Nephron progenitor cell (in vitro differentiated cells): ENCODE measurements around the gene PDE4B.

Experiments
- DNase-seq: peaks from one replicate; pipeline ENCODE4 v3.0.0; 2021
- H3K27ac Mint-ChIP-seq: 2 replicates; pipeline ENCODE4 v1.8.0; 2021; ENCODE audit warnings: mild to moderate bottlenecking, moderate library complexity, mixed read lengths
- H3K27me3 Mint-ChIP-seq: 2 replicates; pipeline ENCODE4 v1.8.0; 2021; ENCODE audit warnings: mild to moderate bottlenecking, low read depth, mixed read lengths; ENCODE audit not compliant: poor library complexity
- H3K36me3 Mint-ChIP-seq: 2 replicates; pipeline ENCODE4 v1.8.0; 2021; ENCODE audit warnings: low read depth, mixed read lengths
- H3K4me1 Mint-ChIP-seq: 2 replicates; pipeline ENCODE4 v1.8.0; 2021; ENCODE audit warnings: mixed read lengths
- H3K4me3 Mint-ChIP-seq: 2 replicates; pipeline ENCODE4 v1.8.0; 2021; ENCODE audit warnings: mild to moderate bottlenecking, moderate library complexity, mixed read lengths
- H3K9me3 Mint-ChIP-seq: 2 replicates; pipeline ENCODE4 v1.8.0; 2021; ENCODE audit warnings: mild to moderate bottlenecking, moderate library complexity, mixed read lengths
- TF ChIP-seq, protein P1 (sequence below): fragments of 200-600 bp; sonication (generic); IDR thresholded peaks from 2 replicates; pipeline ENCODE4 v1.5.0; 2021; ENCODE audit warnings: antibody characterized with exemption

Gene PDE4B

GRCh38 chr1:66348776-66349175 is 556.1 kb downstream of the PDE4B start:
- H3K9me3 Mint-ChIP-seq = no peaks in the 10 kb centered on the region
- H3K36me3 Mint-ChIP-seq = no peaks in the 10 kb centered on the region
- no peaks in the 10 kb centered on the region for H3K27me3 Mint-ChIP-seq
- no peak for DNase-seq
- peaks cover 38% of the 10 kb centered on the region for H3K4me1 Mint-ChIP-seq
- H3K27ac Mint-ChIP-seq = no peak overlapping the region
- TF ChIP-seq, protein P1, sequence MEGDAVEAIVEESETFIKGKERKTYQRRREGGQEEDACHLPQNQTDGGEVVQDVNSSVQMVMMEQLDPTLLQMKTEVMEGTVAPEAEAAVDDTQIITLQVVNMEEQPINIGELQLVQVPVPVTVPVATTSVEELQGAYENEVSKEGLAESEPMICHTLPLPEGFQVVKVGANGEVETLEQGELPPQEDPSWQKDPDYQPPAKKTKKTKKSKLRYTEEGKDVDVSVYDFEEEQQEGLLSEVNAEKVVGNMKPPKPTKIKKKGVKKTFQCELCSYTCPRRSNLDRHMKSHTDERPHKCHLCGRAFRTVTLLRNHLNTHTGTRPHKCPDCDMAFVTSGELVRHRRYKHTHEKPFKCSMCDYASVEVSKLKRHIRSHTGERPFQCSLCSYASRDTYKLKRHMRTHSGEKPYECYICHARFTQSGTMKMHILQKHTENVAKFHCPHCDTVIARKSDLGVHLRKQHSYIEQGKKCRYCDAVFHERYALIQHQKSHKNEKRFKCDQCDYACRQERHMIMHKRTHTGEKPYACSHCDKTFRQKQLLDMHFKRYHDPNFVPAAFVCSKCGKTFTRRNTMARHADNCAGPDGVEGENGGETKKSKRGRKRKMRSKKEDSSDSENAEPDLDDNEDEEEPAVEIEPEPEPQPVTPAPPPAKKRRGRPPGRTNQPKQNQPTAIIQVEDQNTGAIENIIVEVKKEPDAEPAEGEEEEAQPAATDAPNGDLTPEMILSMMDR = no peak
- no peak overlapping the region for H3K4me3 Mint-ChIP-seq

- Mint-ChIP-seq H3K4me1 (peaks cover 43% of the 10 kb centered on the region), H3K4me3 (no peak overlapping the region), H3K36me3 (no peaks in the 10 kb centered on the region), H3K27me3 (no peaks in the 10 kb centered on the region), H3K9me3 (no peaks in the 10 kb centered on the region), H3K27ac (no peak overlapping the region)
- DNase-seq = no peak
- TF ChIP-seq, protein P1 = no peak
Measured at GRCh38 chr1:66349242-66349641, 556.5 kb downstream of the PDE4B start.

DNA sequence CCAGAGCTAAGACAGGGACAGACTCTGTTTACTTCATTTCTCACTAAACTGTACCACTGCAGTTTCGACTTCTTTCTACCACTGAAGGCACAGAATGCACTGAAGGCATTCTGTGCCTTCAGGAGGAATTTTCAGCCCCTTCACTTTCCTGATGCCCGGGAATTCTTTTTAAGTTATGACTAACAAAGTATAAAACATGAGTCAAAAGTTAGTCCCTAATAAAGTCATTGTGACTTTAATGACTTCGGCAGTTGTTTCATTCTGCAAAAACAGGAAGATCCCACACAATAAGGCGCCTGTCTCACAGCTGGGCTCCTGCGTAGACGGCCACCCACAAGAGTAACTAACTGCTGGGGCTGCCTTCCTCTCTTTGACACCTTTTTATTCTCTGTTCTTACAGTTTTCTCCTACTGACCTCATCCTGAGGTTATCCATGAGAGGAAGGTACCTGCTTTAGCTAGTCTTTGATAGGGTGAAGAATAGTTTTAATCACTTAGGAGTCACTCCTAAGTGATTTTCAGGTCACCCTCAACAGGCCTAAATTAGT is 557.4 kb downstream of the PDE4B start:
- H3K27ac Mint-ChIP-seq = no peak overlapping the region

GRCh38 chr1:66351478-66351877 is 558.8 kb downstream of the PDE4B start:
- H3K4me1 Mint-ChIP-seq = peaks cover 60% of the 10 kb centered on the region
- no peaks in the 10 kb centered on the region for H3K27me3 Mint-ChIP-seq
- H3K27ac Mint-ChIP-seq = no peak overlapping the region
- no peak for DNase-seq
- H3K9me3 Mint-ChIP-seq = no peaks in the 10 kb centered on the region
- H3K4me3 Mint-ChIP-seq = no peak overlapping the region
- no peaks in the 10 kb centered on the region for H3K36me3 Mint-ChIP-seq
- TF ChIP-seq, protein P1 = no peak

More for the DNA sequence above, 557.4 kb downstream of the PDE4B start:
- Mint-ChIP-seq H3K27me3 (no peaks in the 10 kb centered on the region), H3K4me1 (peaks cover 50% of the 10 kb centered on the region), H3K4me3 (no peak overlapping the region), H3K36me3 (no peaks in the 10 kb centered on the region), H3K9me3 (no peaks in the 10 kb centered on the region)
- no peak for DNase-seq
- TF ChIP-seq, protein P1 = no peak

DNA sequence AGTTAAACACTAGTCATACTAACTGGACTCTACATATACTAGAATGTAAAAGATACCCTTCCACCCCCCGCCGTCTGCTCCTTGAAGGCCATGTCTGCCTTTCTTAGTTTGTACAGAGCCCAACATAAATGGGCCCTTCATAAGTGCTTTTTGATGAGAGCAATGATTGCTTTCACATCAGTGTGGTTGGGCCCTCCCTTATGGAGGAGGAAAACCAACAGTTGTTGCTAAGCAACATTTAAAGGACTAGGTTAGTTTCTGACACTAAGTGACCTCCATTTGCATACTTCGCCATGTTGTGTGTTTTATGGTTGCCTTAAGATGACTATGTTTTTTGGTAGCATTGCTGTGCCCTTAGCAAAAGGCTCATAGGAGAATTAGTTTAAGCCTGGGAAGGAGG is 559.2 kb downstream of the PDE4B start:
- Mint-ChIP-seq H3K27me3 (no peaks in the 10 kb centered on the region), H3K4me1 (peaks cover 64% of the 10 kb centered on the region), H3K27ac (no peak overlapping the region), H3K36me3 (no peaks in the 10 kb centered on the region), H3K4me3 (no peak overlapping the region), H3K9me3 (no peaks in the 10 kb centered on the region)
- TF ChIP-seq, protein P1 = no peak
- DNase-seq = no peak

DNA sequence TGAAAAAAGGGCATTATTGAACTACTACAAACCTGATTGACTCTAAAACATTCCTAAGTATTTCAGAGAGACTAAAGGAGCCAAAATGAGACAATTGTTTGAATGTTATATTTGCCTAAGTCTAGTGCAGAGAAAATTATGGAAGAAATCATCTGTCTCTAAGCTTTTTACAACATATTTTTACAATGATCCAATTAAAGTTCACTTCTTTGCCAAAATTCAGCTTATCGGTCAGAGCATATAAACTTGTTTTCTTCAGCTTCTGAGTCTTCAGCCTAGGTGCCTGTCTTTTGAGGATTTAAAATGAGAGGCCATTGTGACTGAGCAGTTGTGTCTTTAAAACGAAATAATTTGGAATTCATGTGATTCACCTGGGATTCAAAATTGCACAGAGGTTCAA is 560.1 kb downstream of the PDE4B start:
- no peak for DNase-seq
- Mint-ChIP-seq H3K36me3 (no peaks in the 10 kb centered on the region), H3K4me1 (peaks cover 71% of the 10 kb centered on the region), H3K27ac (no peak overlapping the region), H3K27me3 (no peaks in the 10 kb centered on the region), H3K9me3 (no peaks in the 10 kb centered on the region), H3K4me3 (no peak overlapping the region)
- TF ChIP-seq, protein P1 = no peak
